Neural crest cell (in vitro differentiated cells): ENCODE measurements around the gene PRDM16. TPM values are rescaled to one million over a fixed set of nuclear protein-coding genes. Genes with fewer than 3 reads are reported as not detected.

Experiments used
- DNase-seq: peaks from one replicate; pipeline ENCODE4 v3.0.0; 2021; ENCODE audit warnings: low read depth, mixed read lengths, low spot score
- H3K27ac Mint-ChIP-seq: one replicate; pipeline ENCODE4 v1.8.0; 2021; ENCODE audit warnings: mild to moderate bottlenecking, mixed read lengths; ENCODE audit not compliant: unreplicated experiment
- H3K27me3 Mint-ChIP-seq: 2 replicates; pipeline ENCODE4 v1.8.0; 2021; ENCODE audit warnings: low read depth, mild to moderate bottlenecking, mixed read lengths
- H3K36me3 Mint-ChIP-seq: 2 replicates; pipeline ENCODE4 v1.8.0; 2021; ENCODE audit warnings: low read depth, mild to moderate bottlenecking, mixed read lengths
- H3K4me1 Mint-ChIP-seq: 2 replicates; pipeline ENCODE4 v1.8.0; 2021; ENCODE audit warnings: mixed read lengths
- H3K4me3 Mint-ChIP-seq: one replicate; pipeline ENCODE4 v1.8.0; 2021; ENCODE audit warnings: mild to moderate bottlenecking, mixed read lengths
- H3K9me3 Mint-ChIP-seq: 2 replicates; pipeline ENCODE4 v1.8.0; 2021; ENCODE audit warnings: mixed read lengths
- CTCF ChIP-seq: fragments of 200-600 bp; sonication (generic); conservative IDR thresholded peaks from 2 replicates; pipeline ENCODE4 v1.5.0; 2021; ENCODE audit warnings: antibody characterized with exemption, mild to moderate bottlenecking
- total RNA-seq: library from RNA; stranded (reverse); gene quantifications from 2 replicates; pipeline ENCODE4 v1.2.1, GENCODE V29; 2021

Gene PRDM16
- total RNA-seq, 1 donor from 2014 or later: 11.7 TPM

GRCh38 chr1:3327389-3327702 is 258.3 kb downstream of the PRDM16 start:
- no peak for TF ChIP-seq CTCF
- no peak for DNase-seq
- no peaks in the 10 kb centered on the region for H3K36me3 Mint-ChIP-seq
- H3K4me3 Mint-ChIP-seq: no peak overlapping the region
- peaks cover 46% of the 10 kb centered on the region for H3K4me1 Mint-ChIP-seq
- no peak overlapping the region for H3K27ac Mint-ChIP-seq
- H3K27me3 Mint-ChIP-seq: no peaks in the 10 kb centered on the region
- no peaks in the 10 kb centered on the region for H3K9me3 Mint-ChIP-seq

GRCh38 chr1:3327936-3328590 is 259.1 kb downstream of the PRDM16 start:
- peaks cover 43% of the 10 kb centered on the region for H3K4me1 Mint-ChIP-seq

GRCh38 chr1:3329640-3330281 is 260.8 kb downstream of the PRDM16 start:
- peak overlapping the region; percentile 43 for H3K27ac Mint-ChIP-seq
- TF ChIP-seq CTCF: no peak
- no peaks in the 10 kb centered on the region for H3K27me3 Mint-ChIP-seq
- DNase-seq: no peak
- no peak overlapping the region for H3K4me3 Mint-ChIP-seq
- peaks cover 32% of the 10 kb centered on the region for H3K4me1 Mint-ChIP-seq
- H3K9me3 Mint-ChIP-seq: no peaks in the 10 kb centered on the region
- H3K36me3 Mint-ChIP-seq: no peaks in the 10 kb centered on the region

More at GRCh38 chr1:3327936-3328590, 259.1 kb downstream of the PRDM16 start:
- no peak for TF ChIP-seq CTCF
- Mint-ChIP-seq H3K36me3 (no peaks in the 10 kb centered on the region), H3K9me3 (no peaks in the 10 kb centered on the region), H3K27ac (no peak overlapping the region), H3K4me3 (no peak overlapping the region), H3K27me3 (no peaks in the 10 kb centered on the region)
- DNase-seq: no peak

- Mint-ChIP-seq H3K4me1 (peaks cover 32% of the 10 kb centered on the region), H3K4me3 (no peak overlapping the region), H3K27me3 (no peaks in the 10 kb centered on the region), H3K36me3 (no peaks in the 10 kb centered on the region), H3K9me3 (no peaks in the 10 kb centered on the region), H3K27ac (no peak overlapping the region)
- TF ChIP-seq CTCF: no peak
- DNase-seq: no peak
Measured at GRCh38 chr1:3330771-3331245, 261.8 kb downstream of the PRDM16 start.

- Mint-ChIP-seq H3K36me3 (no peaks in the 10 kb centered on the region), H3K27me3 (no peaks in the 10 kb centered on the region), H3K9me3 (no peaks in the 10 kb centered on the region), H3K27ac (no peak overlapping the region), H3K4me3 (no peak overlapping the region), H3K4me1 (peaks cover 26% of the 10 kb centered on the region)
- no peak for DNase-seq
- no peak for TF ChIP-seq CTCF
Measured at GRCh38 chr1:3331564-3331963, 262.6 kb downstream of the PRDM16 start.
